Kidney glomerular epithelial cell (primary cell): ENCODE data around the gene AIFM2.
"Not testable (repeated sequence)": the region's sequence is repeated elsewhere in the genome, so short reads cannot be mapped to it uniquely, and the experiment has no call there.

Source experiments
- DNase-seq: peaks from one replicate; lab custom pipeline; 2025; lab: John Stamatoyannopoulos, UW

AIFM2 gene

DNA sequence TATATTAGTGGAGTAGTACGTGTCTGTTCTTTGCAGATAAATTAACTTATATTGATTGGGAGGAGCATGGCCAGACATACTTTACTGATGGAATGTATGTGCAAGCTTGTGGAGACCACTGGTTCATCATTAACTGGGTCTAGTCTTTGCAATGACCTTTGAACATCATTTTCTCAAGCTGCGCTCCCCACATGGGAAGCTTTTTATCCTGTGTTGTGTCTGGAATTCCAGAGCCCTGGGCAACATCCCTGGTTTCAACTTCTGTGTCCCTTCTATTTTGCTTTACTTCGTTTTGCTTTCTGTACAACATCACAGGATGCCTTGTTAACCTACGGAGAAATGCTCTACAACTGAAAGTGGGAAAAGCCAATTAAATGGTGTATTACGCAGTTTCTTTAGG, 41.7 kb downstream of the AIFM2 start:
- DNase-seq, result no peak

GRCh38 chr10:70090013-70090412, 42.6 kb downstream of the AIFM2 start:
- no peak for DNase-seq

GRCh38 chr10:70088308-70088698, 44.3 kb downstream of the AIFM2 start:
- no peak for DNase-seq

GRCh38 chr10:70087616-70088307, 44.9 kb downstream of the AIFM2 start:
- DNase-seq, result no peak

GRCh38 chr10:70085975-70086613, 46.5 kb downstream of the AIFM2 start:
- DNase-seq, result no peak

DNA sequence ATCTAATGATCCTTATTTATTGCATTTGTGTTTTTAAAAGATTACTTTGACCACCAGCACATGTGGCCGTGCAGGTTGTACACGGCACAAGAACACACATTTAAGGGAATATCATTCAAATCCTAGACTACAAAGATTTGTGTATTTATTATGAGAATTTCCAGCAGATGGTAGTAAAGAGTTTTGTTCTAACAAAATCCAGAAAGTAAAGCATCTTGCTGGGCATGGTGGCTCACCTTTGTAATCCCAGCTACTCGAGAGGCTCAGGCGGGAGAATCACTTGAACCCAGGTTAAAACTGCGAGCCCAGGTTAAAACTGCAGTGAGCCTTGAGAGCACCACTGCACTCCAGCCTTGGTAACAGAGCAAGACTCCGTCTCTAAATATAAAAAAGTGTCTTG, 48.4 kb downstream of the AIFM2 start:
- DNase-seq, result no peak

- DNase-seq, result not testable (repeated sequence)
Measured at GRCh38 chr10:70080789-70081188, 51.8 kb downstream of the AIFM2 start.

GRCh38 chr10:70078937-70079336, 53.7 kb downstream of the AIFM2 start:
- DNase-seq, result no peak

DNA sequence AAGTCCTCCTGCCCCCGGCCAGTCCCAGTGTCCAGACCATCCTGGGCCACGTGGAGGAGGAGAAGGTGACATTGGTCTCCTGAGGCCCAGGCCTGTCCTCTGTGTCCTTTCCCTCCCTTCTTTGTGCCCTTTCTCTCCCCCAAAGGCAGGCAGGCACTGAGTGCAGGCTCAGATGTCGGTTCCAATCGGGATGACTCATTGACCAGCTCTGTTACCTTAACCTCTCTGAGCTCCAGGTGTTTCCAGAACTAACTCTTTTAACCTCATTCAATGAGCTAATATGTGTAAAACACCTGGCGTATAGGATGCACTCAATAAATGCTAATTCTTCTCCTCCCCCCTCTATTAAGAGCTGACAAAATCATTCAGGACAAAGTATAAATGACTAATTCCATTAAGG, 54.3 kb downstream of the AIFM2 start:
- no peak for DNase-seq

- DNase-seq, result no peak
Measured at GRCh38 chr10:70074971-70075370, 57.7 kb downstream of the AIFM2 start.

DNA sequence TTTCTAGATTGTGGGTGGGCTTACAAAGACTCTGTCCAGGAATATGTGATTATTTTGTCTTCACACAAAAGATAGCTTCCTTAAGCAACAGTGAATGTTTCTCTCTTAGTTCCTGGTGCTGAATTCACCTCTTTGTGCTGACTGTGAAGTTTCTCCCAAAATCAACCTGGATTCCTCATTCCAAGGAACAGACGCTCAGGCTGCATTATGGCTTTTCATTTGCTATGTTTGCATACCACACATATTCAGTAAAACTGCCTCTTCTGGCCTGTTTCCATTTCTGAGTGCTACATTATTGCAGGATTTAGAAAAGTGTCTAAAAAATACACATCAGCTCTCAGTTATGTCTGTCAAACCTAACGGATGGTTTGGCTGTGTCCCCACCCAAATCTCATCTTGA, 58.5 kb downstream of the AIFM2 start:
- DNase-seq, result no peak

GRCh38 chr10:70070834-70071233, 61.8 kb downstream of the AIFM2 start:
- no peak for DNase-seq

DNA sequence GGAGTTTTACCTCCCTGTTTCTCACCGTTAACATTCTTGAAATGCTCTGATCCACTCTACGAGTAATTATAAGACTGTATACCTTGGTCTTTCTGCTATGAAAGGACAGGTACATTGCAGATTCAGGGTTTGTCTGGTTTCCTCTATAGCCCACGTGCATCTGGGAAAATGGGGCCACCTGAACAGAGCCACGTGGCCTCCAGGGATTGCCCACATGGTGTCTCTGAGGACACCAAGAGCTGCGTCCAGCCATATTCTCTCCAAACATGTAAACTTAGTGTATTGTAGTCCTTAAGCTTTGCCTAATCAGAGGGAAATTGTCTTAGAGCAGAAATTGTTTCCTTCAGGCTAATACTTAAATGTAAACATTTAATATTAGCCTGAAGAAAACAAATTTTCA, 63.3 kb downstream of the AIFM2 start:
- no peak for DNase-seq

- no peak for DNase-seq
Measured at GRCh38 chr10:70068925-70069324, 63.7 kb downstream of the AIFM2 start.

- no peak for DNase-seq
Measured at GRCh38 chr10:70067586-70067985, 65.0 kb downstream of the AIFM2 start.

DNA sequence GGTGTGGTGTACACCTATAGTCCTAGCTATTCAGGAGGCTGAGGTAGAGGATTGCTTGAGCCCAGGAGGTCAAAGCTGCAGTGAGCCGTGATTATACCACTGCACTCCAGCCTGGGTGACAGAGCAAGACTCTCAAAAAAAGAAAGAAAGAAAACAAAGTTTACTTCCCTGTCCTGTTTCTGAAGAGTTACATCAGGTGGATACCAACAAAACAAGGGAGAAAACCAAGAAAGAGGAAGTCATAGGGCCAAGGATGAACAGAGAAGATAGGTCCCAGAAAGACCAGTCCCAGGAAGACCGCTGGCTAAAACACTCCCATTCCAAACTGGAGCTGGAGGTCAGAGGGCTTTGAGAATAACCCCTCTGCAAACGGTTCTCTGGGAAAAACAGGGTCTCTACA, 66.4 kb downstream of the AIFM2 start:
- DNase-seq, result no peak

DNA sequence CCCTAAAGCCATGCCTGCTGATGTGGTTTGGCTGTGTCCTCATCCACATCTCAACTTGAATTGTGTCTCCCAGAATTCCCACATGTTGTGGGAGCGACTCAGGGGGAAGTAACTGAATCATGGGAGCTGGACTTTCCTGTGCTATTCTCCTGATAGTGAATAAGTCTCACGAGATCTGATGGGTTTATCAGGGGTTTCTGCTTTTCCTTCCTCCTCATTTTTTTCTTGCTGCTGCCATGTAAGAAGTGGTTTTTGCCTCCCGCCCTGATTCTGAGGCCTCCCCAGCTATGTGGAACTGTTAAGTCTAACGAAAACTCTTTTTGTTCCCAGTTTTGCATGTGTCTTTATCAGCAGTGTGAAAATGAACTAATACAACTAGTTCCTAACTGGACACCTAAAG, 68.1 kb downstream of the AIFM2 start:
- no peak for DNase-seq

- no peak for DNase-seq
Measured at GRCh38 chr10:70063418-70064098, 69.1 kb downstream of the AIFM2 start.
